Mesothelial cell of epicardium (in vitro differentiated cells): ENCODE measurements around the gene JARID2. TPM values are rescaled to one million over a fixed set of nuclear protein-coding genes. Genes with fewer than 3 reads are reported as not detected.

ENCODE experiments used
- DNase-seq, 2 experiments: peaks; one replicate each; pipeline ENCODE4 v3.0.0; 2021; ENCODE audit warnings: low spot score in 2 of 2; ENCODE audit not compliant: unreplicated experiment in 2 of 2
- H3K27ac Mint-ChIP-seq: 2 replicates; pipeline ENCODE4 v1.8.0; 2021; ENCODE audit warnings: mixed read lengths
- H3K27me3 Mint-ChIP-seq: 2 replicates; pipeline ENCODE4 v1.8.0; 2021; ENCODE audit warnings: low read depth, mixed read lengths
- H3K36me3 Mint-ChIP-seq: 2 replicates; pipeline ENCODE4 v1.8.0; 2021; ENCODE audit warnings: mixed read lengths
- H3K4me1 Mint-ChIP-seq: 2 replicates; pipeline ENCODE4 v1.8.0; 2021; ENCODE audit warnings: mixed read lengths
- H3K4me3 Mint-ChIP-seq: 2 replicates; pipeline ENCODE4 v1.8.0; 2021; ENCODE audit warnings: mild to moderate bottlenecking, moderate library complexity, mixed read lengths
- H3K9me3 Mint-ChIP-seq: 2 replicates; pipeline ENCODE4 v1.8.0; 2021; ENCODE audit warnings: mixed read lengths
- total RNA-seq: library from RNA; stranded (reverse); gene quantifications from 3 replicates; pipeline ENCODE4 v1.2.1, GENCODE V29; 2021
- TF ChIP-seq, protein P1 (sequence below): fragments of 200-600 bp; sonication (generic); IDR thresholded peaks from one replicate; pipeline ENCODE4 v1.5.0; 2021; ENCODE audit warnings: antibody characterized with exemption; ENCODE audit not compliant: unreplicated experiment

The JARID2 gene
- total RNA-seq, 1 donor from 2014 or later = 35.3 TPM

- H3K27ac Mint-ChIP-seq = no peak overlapping the region
- TF ChIP-seq, protein P1, sequence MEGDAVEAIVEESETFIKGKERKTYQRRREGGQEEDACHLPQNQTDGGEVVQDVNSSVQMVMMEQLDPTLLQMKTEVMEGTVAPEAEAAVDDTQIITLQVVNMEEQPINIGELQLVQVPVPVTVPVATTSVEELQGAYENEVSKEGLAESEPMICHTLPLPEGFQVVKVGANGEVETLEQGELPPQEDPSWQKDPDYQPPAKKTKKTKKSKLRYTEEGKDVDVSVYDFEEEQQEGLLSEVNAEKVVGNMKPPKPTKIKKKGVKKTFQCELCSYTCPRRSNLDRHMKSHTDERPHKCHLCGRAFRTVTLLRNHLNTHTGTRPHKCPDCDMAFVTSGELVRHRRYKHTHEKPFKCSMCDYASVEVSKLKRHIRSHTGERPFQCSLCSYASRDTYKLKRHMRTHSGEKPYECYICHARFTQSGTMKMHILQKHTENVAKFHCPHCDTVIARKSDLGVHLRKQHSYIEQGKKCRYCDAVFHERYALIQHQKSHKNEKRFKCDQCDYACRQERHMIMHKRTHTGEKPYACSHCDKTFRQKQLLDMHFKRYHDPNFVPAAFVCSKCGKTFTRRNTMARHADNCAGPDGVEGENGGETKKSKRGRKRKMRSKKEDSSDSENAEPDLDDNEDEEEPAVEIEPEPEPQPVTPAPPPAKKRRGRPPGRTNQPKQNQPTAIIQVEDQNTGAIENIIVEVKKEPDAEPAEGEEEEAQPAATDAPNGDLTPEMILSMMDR = no peak
- DNase-seq = no peak
Measured at GRCh38 chr6:15264412-15264811, 18.5 kb downstream of the JARID2 start.

DNA sequence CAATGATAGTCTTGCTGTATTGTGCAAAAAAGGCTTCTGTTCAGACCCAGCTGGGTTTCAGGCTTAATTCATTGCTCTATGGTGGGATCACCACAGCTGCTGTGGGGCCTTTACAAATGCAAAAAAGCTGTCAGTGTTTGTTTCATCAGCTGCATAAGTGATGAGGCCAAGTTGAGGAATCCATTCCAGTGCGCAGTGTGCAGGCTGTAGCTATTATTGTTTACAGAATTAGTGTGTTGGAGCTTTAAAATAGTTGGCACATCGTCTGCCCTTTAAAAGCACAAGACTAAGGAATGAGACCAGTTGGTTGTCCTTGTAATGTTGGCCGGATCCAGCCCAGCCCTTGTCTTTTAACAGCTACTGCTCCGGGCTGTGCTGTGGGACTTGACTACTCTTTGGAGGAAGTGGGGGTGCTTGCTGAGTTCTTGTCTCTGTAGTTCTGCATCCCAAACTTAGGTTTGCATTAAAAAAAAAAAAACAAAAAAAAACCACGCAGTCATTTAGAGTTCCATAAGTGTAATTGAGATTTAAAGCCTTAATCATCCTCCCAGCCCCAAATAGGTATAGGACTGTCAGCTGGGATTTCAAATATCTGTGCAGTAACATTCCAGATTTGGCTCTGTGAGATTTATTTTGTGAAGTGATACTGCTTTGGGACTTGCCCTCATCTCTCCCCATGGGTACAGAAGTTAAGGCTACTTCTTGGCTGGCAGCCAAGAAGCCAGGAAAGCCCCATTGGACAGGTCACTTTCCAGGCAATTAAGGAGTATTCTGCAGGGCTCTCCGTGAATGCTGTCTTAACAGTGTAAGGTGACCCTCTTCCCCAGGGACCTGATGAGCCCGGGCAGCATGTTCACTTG lies 19.3 kb downstream of the JARID2 start:
- Mint-ChIP-seq H3K4me1 (peaks cover 73% of the 10 kb centered on the region), H3K36me3 (peaks cover 1% of the 10 kb centered on the region), H3K9me3 (no peaks in the 10 kb centered on the region), H3K4me3 (no peak overlapping the region), H3K27ac (no peak overlapping the region), H3K27me3 (no peaks in the 10 kb centered on the region)
- no peak for DNase-seq
- TF ChIP-seq, protein P1 = no peak

More at GRCh38 chr6:15264412-15264811, 18.5 kb downstream of the JARID2 start:
- H3K36me3 Mint-ChIP-seq = peaks cover 1% of the 10 kb centered on the region
- H3K27me3 Mint-ChIP-seq = no peaks in the 10 kb centered on the region
- peaks cover 79% of the 10 kb centered on the region for H3K4me1 Mint-ChIP-seq
- H3K9me3 Mint-ChIP-seq = no peaks in the 10 kb centered on the region
- no peak overlapping the region for H3K4me3 Mint-ChIP-seq

DNA sequence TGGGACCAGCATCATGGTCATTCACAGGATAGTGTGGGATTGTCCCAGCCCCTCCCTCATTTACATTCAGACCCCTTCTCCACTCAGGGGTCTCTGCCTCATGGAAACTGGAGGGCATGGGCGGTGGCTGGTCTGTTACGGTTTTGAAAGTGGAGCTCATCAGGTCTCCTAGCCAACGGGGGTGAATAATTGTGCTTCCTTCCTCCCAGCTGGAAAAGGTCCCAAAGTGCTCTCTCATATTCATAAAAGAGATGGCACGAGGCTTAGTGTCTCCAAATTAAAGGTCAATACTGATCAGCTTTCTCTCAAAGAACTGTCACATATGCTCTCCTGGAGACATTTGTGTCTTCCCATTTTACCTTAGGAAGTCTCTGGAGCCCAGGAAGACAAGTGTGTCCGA lies 19.9 kb downstream of the JARID2 start:
- Mint-ChIP-seq H3K36me3 (peaks cover 1% of the 10 kb centered on the region), H3K9me3 (no peaks in the 10 kb centered on the region), H3K4me1 (peaks cover 66% of the 10 kb centered on the region), H3K4me3 (no peak overlapping the region), H3K27ac (no peak overlapping the region), H3K27me3 (no peaks in the 10 kb centered on the region)
- DNase-seq = no peak
- TF ChIP-seq, protein P1 = no peak

DNA sequence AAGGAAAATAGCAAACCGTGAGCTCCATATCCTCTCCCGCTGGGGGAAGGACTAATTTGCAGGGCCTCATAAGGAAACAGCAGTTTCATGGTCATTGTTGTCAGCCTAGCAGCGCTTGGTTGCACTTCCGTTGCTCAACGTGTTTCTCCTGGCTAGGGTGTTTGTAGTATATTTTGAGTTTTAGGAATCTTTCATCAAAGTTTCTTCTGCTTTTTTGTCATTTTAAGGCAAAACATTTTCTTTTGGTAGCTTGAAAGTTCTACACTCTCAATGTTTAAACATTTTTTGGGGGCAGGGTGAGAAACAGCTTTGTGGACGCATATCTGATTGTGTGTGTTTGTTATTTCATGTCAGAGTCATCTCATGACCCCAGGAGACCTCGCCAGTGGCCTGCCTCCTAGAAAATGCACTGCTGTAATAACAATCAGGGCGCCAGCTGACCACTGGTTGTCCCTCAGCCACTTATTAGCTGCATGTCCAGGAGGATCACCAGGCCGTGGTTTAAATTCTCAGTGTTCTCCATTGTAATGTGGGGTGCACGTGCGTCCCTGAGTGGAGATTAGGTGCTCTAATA lies 20.6 kb downstream of the JARID2 start:
- Mint-ChIP-seq H3K4me3 (no peak overlapping the region), H3K4me1 (peaks cover 59% of the 10 kb centered on the region), H3K27ac (no peak overlapping the region), H3K9me3 (no peaks in the 10 kb centered on the region), H3K27me3 (no peaks in the 10 kb centered on the region), H3K36me3 (peaks cover 3% of the 10 kb centered on the region)
- no peak for DNase-seq
- TF ChIP-seq, protein P1 = no peak

DNA sequence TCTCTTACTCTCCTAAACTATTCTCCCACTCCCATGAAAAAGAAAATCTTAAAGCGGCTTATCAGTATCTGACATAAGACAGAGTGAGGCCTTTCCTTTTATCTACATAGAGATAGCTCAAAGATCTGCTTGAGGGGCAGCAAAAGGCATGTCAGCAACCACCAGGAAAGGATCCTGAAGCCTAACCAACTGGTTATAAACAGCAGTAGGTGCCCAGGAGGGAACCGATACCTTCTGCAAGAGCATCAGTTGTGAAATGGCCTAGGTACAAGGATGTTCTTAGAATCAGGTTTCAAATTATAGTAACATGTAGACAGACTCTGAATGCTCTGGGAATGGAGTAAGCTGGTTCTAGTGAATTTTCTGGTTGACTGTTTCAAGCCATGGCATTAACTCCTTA lies 21.4 kb downstream of the JARID2 start:
- H3K9me3 Mint-ChIP-seq = no peaks in the 10 kb centered on the region
- H3K36me3 Mint-ChIP-seq = peaks cover 2% of the 10 kb centered on the region
- H3K27me3 Mint-ChIP-seq = no peaks in the 10 kb centered on the region
- DNase-seq = no peak
- TF ChIP-seq, protein P1 = no peak
- peaks cover 57% of the 10 kb centered on the region for H3K4me1 Mint-ChIP-seq
- no peak overlapping the region for H3K4me3 Mint-ChIP-seq
- no peak overlapping the region for H3K27ac Mint-ChIP-seq
